A549 (cell line): ENCODE data around the gene GNG2.

Experiments used
- CEBPB ChIP-seq, 2 experiments: fragments of >200 bp in 1 of 2; sonication (Bioruptor Twin) in 1 of 2; formaldehyde crosslinking in 1 of 2; IDR thresholded peaks; 2 replicates each; pipeline ENCODE4 v1.6.1; 2012 to 2016
- CTCF ChIP-seq: fragments of >200 bp; sonication (Bioruptor Twin); formaldehyde crosslinking; IDR thresholded peaks from 3 replicates; pipeline ENCODE4 v1.5.1; 2016
- EP300 ChIP-seq, 2 experiments: fragments of >200 bp; sonication (Bioruptor Twin); formaldehyde crosslinking; IDR thresholded peaks; 2 replicates in 1 of 2; 3 replicates in 1 of 2; pipeline ENCODE4 v1.6.1; 2016 to 2017
- ESRRA ChIP-seq: fragments of 150-350 bp; IDR thresholded peaks from 2 replicates; pipeline ENCODE4 v1.6.1; 2014; ENCODE audit warnings: mild to moderate bottlenecking, low read length, borderline replicate concordance
- JUN ChIP-seq, 2 experiments: fragments of >200 bp; sonication (Bioruptor Twin); formaldehyde crosslinking; IDR thresholded peaks; 2 replicates in 1 of 2; 3 replicates in 1 of 2; pipeline ENCODE4 v1.6.1; 2016 to 2017
- MAX ChIP-seq: IDR thresholded peaks from 2 replicates; pipeline ENCODE4 v1.6.1; 2012
- PHF8 ChIP-seq: fragments of 200-600 bp; sonication (generic); IDR thresholded peaks from 2 replicates; pipeline ENCODE4 v1.6.1; 2016; ENCODE audit warnings: low read depth, mild to moderate bottlenecking, antibody characterized with exemption, moderate library complexity, borderline replicate concordance
- POLR2A ChIP-seq: IDR thresholded peaks from 2 replicates; pipeline ENCODE4 v1.6.1; 2012; ENCODE audit warnings: mild to moderate bottlenecking, low read length
- ZSCAN20 ChIP-seq: fragments of 250-450 bp; sonication (Bioruptor Pico); IDR thresholded peaks from 2 replicates; pipeline ENCODE4 v1.8.0; 2022; ENCODE audit warnings: mild to moderate bottlenecking, moderate library complexity

- no peak for TF ChIP-seq MAX
- no peak for TF ChIP-seq JUN (IDR thresholded peaks at IDR 0.05)
- no peak for TF ChIP-seq POLR2A
- no peak for TF ChIP-seq PHF8
- TF ChIP-seq CTCF = no peak
- no peak for TF ChIP-seq ZSCAN20 (CRISPR knock-in tag)
- no peak for TF ChIP-seq CEBPB (IDR thresholded peaks at IDR 0.05)
- no peak for TF ChIP-seq ESRRA
- TF ChIP-seq EP300 (IDR thresholded peaks at IDR 0.05) = no peak
Measured at GRCh38 chr14:51950007-51950406, 89.6 kb downstream of the GNG2 start.
